WTC11 (cell line): Measurements from ENCODE around the gene RAB1B. TPM values are rescaled to one million over a fixed set of nuclear protein-coding genes. Genes with fewer than 3 reads are reported as not detected.

ENCODE experiments used
- ATAC-seq: fragments of 200-7000 bp; cut with Tn5 transposase; 2 replicates; pipeline ENCODE4 v1.10.0; 2021; ENCODE audit warnings: mild to moderate bottlenecking, moderate library complexity
- CTCF ChIA-PET: fragments of 300-600 bp; sonication (Branson Sonifier 250); formaldehyde crosslinking; loops from one replicate; lab custom pipeline; 2021; ENCODE audit warnings: antibody characterized with exemption; lab: Charles Lee
- POLR2A ChIA-PET: fragments of 350-600 bp; sonication (Branson Sonifier 250); formaldehyde crosslinking; loops from one replicate; lab custom pipeline; 2021; ENCODE audit warnings: antibody characterized with exemption; lab: Charles Lee
- DNase-seq: peaks from one replicate; pipeline ENCODE4 v3.0.0; 2021; ENCODE audit warnings: low spot score
- H3K27ac Mint-ChIP-seq: 2 replicates; pipeline ENCODE4 v1.8.0; 2021; ENCODE audit warnings: mixed read lengths
- H3K27me3 Mint-ChIP-seq: 2 replicates; pipeline ENCODE4 v1.8.0; 2021; ENCODE audit warnings: low read depth, mild to moderate bottlenecking, moderate library complexity, mixed read lengths
- H3K36me3 Mint-ChIP-seq: 2 replicates; pipeline ENCODE4 v1.8.0; 2021; ENCODE audit warnings: mixed read lengths
- H3K4me1 Mint-ChIP-seq: 2 replicates; pipeline ENCODE4 v1.8.0; 2022; ENCODE audit warnings: mixed read lengths
- H3K4me3 Mint-ChIP-seq: 2 replicates; pipeline ENCODE4 v1.8.0; 2021; ENCODE audit warnings: mild to moderate bottlenecking, moderate library complexity, mixed read lengths
- H3K9me3 Mint-ChIP-seq: 2 replicates; pipeline ENCODE4 v1.8.0; 2021; ENCODE audit warnings: mixed read lengths
- ETV6 ChIP-seq: sonication (generic); formaldehyde crosslinking; IDR thresholded peaks from 2 replicates; pipeline ENCODE4 v1.8.1; 2022; ENCODE audit warnings: mild to moderate bottlenecking, missing genetic modification reagents
- MYBL2 ChIP-seq: sonication (generic); formaldehyde crosslinking; IDR thresholded peaks from 2 replicates; pipeline ENCODE4 v1.8.1; 2023; ENCODE audit warnings: mild to moderate bottlenecking, moderate library complexity, missing genetic modification reagents
- NR2C2 ChIP-seq: sonication (generic); formaldehyde crosslinking; IDR thresholded peaks from 2 replicates; pipeline ENCODE4 v1.8.0; 2022; ENCODE audit warnings: mild to moderate bottlenecking, missing genetic modification reagents
- OVOL2 ChIP-seq: fragments of 250-450 bp; sonication (Bioruptor Pico); IDR thresholded peaks from 2 replicates; pipeline ENCODE4 v1.9.0; 2021; ENCODE audit warnings: mild to moderate bottlenecking, borderline replicate concordance
- SMAD4 ChIP-seq: sonication (generic); formaldehyde crosslinking; IDR thresholded peaks from 2 replicates; pipeline ENCODE4 v1.8.0; 2022; ENCODE audit warnings: mild to moderate bottlenecking, missing genetic modification reagents
- TP53 ChIP-seq: sonication (generic); formaldehyde crosslinking; IDR thresholded peaks from 2 replicates; pipeline ENCODE4 v1.8.1; 2023; ENCODE audit warnings: mild to moderate bottlenecking, missing genetic modification reagents
- USF2 ChIP-seq: sonication (generic); formaldehyde crosslinking; IDR thresholded peaks from 2 replicates; pipeline ENCODE4 v1.8.1; 2023; ENCODE audit warnings: mild to moderate bottlenecking, missing genetic modification reagents, moderate library complexity
- ZNF121 ChIP-seq: sonication (generic); formaldehyde crosslinking; IDR thresholded peaks from 2 replicates; pipeline ENCODE4 v1.8.0; 2023; ENCODE audit warnings: missing genetic modification reagents
- ZNF423 ChIP-seq: fragments of 250-450 bp; sonication (Bioruptor Pico); IDR thresholded peaks from 2 replicates; pipeline ENCODE4 v2.1.2; 2022; ENCODE audit warnings: mild to moderate bottlenecking, moderate library complexity
- ZNF512 ChIP-seq: sonication (generic); formaldehyde crosslinking; IDR thresholded peaks from 2 replicates; pipeline ENCODE4 v1.8.1; 2022; ENCODE audit warnings: missing genetic modification reagents, borderline replicate concordance
- ZSCAN18 ChIP-seq: fragments of 250-450 bp; sonication (Bioruptor Pico); IDR thresholded peaks from 2 replicates; pipeline ENCODE4 v2.1.2; 2022; ENCODE audit warnings: mild to moderate bottlenecking, moderate library complexity
- total RNA-seq: library from RNA; stranded (reverse); gene quantifications from 3 replicates; pipeline ENCODE4 v1.2.3, GENCODE V29; 2021
- TF ChIP-seq, protein P1 (sequence below): sonication (generic); formaldehyde crosslinking; IDR thresholded peaks from 2 replicates; pipeline ENCODE4 v1.8.1; 2023; ENCODE audit warnings: mild to moderate bottlenecking, missing genetic modification reagents
- TF ChIP-seq, protein P2 (sequence below): fragments of 250-450 bp; sonication (Bioruptor Pico); IDR thresholded peaks from 2 replicates; pipeline ENCODE4 v1.9.0; 2021; ENCODE audit warnings: mild to moderate bottlenecking
- TF ChIP-seq, protein P3 (sequence below): sonication (generic); formaldehyde crosslinking; IDR thresholded peaks from 2 replicates; pipeline ENCODE4 v1.8.1; 2023; ENCODE audit warnings: mild to moderate bottlenecking, missing genetic modification reagents
- TF ChIP-seq, protein P4 (sequence below): sonication (generic); formaldehyde crosslinking; IDR thresholded peaks from 2 replicates; pipeline ENCODE4 v1.8.1; 2022; ENCODE audit warnings: mild to moderate bottlenecking, missing genetic modification reagents, moderate library complexity, borderline replicate concordance
- TF ChIP-seq, protein P5 (sequence below): sonication (generic); formaldehyde crosslinking; IDR thresholded peaks from 2 replicates; pipeline ENCODE4 v1.8.1; 2023; ENCODE audit warnings: mild to moderate bottlenecking, moderate library complexity, missing genetic modification reagents
- TF ChIP-seq, protein P6 (sequence below): fragments of 200-600 bp; IDR thresholded peaks from 2 replicates; pipeline ENCODE4 v1.8.0; 2022; ENCODE audit warnings: antibody characterized with exemption

The RAB1B gene
- total RNA-seq, 1 experiment from 2014 or later, result 125 TPM

DNA sequence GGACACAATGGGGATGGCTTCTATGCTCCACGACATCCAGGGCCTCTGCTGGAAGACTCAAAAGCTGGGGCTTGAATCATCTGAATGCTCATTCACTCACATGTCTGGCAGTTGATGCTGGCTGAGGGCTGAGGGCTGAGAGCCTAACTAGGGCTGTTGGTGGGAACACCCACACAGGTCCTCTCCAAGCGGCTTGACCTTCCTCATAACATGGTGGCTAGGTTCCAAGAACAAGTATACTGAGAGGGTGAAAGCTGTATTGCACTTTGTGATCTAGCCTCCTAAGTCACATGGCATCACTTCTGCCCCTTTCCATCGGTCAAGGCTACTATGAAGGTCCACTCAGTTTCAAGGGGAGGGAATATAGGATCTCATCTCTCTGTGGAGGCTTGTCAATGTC is 30.7 kb downstream of the RAB1B start (continued):
- TF ChIP-seq, protein P1, sequence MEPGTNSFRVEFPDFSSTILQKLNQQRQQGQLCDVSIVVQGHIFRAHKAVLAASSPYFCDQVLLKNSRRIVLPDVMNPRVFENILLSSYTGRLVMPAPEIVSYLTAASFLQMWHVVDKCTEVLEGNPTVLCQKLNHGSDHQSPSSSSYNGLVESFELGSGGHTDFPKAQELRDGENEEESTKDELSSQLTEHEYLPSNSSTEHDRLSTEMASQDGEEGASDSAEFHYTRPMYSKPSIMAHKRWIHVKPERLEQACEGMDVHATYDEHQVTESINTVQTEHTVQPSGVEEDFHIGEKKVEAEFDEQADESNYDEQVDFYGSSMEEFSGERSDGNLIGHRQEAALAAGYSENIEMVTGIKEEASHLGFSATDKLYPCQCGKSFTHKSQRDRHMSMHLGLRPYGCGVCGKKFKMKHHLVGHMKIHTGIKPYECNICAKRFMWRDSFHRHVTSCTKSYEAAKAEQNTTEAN, result no peak
- no peak for TF ChIP-seq SMAD4 (CRISPR knock-in tag)
- no peak for TF ChIP-seq ETV6 (CRISPR knock-in tag)

- H3K27me3 Mint-ChIP-seq, result peaks cover 4% of the 10 kb centered on the region
- H3K36me3 Mint-ChIP-seq, result no peaks in the 10 kb centered on the region
- TF ChIP-seq ZNF121 (CRISPR knock-in tag) (no peak), ZNF423 (CRISPR knock-in tag) (no peak), MYBL2 (CRISPR knock-in tag) (no peak)
- TF ChIP-seq, protein P2, sequence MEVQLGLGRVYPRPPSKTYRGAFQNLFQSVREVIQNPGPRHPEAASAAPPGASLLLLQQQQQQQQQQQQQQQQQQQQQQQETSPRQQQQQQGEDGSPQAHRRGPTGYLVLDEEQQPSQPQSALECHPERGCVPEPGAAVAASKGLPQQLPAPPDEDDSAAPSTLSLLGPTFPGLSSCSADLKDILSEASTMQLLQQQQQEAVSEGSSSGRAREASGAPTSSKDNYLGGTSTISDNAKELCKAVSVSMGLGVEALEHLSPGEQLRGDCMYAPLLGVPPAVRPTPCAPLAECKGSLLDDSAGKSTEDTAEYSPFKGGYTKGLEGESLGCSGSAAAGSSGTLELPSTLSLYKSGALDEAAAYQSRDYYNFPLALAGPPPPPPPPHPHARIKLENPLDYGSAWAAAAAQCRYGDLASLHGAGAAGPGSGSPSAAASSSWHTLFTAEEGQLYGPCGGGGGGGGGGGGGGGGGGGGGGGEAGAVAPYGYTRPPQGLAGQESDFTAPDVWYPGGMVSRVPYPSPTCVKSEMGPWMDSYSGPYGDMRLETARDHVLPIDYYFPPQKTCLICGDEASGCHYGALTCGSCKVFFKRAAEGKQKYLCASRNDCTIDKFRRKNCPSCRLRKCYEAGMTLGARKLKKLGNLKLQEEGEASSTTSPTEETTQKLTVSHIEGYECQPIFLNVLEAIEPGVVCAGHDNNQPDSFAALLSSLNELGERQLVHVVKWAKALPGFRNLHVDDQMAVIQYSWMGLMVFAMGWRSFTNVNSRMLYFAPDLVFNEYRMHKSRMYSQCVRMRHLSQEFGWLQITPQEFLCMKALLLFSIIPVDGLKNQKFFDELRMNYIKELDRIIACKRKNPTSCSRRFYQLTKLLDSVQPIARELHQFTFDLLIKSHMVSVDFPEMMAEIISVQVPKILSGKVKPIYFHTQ (CRISPR knock-in tag), result no peak
- CTCF ChIA-PET, result interaction anchor here (1.0 to 7.3 kb wide), 3 partner anchors 10 to 23 kb away, joined by 3 to 79 read pairs (median 5); no protein-coding TSS in a partner anchor
- no peak overlapping the region for H3K27ac Mint-ChIP-seq
- DNase-seq (no peak), ATAC-seq (no peak)
- no peaks in the 10 kb centered on the region for H3K9me3 Mint-ChIP-seq
- no peak overlapping the region for H3K4me3 Mint-ChIP-seq
- H3K4me1 Mint-ChIP-seq, result peaks cover under 1% of the 10 kb centered on the region; the same call in 1 of the 2 replicates
- POLR2A ChIA-PET, result no interaction called here
Observed at GRCh38 chr11:66302656-66303055, 34.2 kb downstream of the RAB1B start.

- no peaks in the 10 kb centered on the region for H3K36me3 Mint-ChIP-seq
- ChIA-PET POLR2A (interaction anchor here (0.7 to 1.1 kb wide), 2 partner anchors 21 to 157 kb away, joined by 3 to 4 read pairs; partner anchors contain the start of gene YIF1A), CTCF (interaction anchor here (0.7 to 5.8 kb wide), 6 partner anchors 21 to 79 kb away, joined by 3 to 319 read pairs (median 3); partner anchors contain the start of genes RIN1 and YIF1A)
- H3K27me3 Mint-ChIP-seq, result peaks cover 4% of the 10 kb centered on the region
- no peak for DNase-seq
- H3K4me3 Mint-ChIP-seq, result no peak overlapping the region
- H3K27ac Mint-ChIP-seq, result no peak overlapping the region
- ATAC-seq, result no peak
- H3K4me1 Mint-ChIP-seq, result peaks cover 13% of the 10 kb centered on the region
- H3K9me3 Mint-ChIP-seq, result no peaks in the 10 kb centered on the region
- TF ChIP-seq ZSCAN18 (no peak), OVOL2 (CRISPR knock-in tag) (no peak), ZNF512 (CRISPR knock-in tag) (no peak), NR2C2 (CRISPR knock-in tag) (no peak), ETV6 (CRISPR knock-in tag) (no peak), USF2 (no peak), TP53 (CRISPR knock-in tag) (no peak)
- TF ChIP-seq, protein P3, sequence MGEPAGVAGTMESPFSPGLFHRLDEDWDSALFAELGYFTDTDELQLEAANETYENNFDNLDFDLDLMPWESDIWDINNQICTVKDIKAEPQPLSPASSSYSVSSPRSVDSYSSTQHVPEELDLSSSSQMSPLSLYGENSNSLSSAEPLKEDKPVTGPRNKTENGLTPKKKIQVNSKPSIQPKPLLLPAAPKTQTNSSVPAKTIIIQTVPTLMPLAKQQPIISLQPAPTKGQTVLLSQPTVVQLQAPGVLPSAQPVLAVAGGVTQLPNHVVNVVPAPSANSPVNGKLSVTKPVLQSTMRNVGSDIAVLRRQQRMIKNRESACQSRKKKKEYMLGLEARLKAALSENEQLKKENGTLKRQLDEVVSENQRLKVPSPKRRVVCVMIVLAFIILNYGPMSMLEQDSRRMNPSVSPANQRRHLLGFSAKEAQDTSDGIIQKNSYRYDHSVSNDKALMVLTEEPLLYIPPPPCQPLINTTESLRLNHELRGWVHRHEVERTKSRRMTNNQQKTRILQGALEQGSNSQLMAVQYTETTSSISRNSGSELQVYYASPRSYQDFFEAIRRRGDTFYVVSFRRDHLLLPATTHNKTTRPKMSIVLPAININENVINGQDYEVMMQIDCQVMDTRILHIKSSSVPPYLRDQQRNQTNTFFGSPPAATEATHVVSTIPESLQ, result no peak
- TF ChIP-seq, protein P4, sequence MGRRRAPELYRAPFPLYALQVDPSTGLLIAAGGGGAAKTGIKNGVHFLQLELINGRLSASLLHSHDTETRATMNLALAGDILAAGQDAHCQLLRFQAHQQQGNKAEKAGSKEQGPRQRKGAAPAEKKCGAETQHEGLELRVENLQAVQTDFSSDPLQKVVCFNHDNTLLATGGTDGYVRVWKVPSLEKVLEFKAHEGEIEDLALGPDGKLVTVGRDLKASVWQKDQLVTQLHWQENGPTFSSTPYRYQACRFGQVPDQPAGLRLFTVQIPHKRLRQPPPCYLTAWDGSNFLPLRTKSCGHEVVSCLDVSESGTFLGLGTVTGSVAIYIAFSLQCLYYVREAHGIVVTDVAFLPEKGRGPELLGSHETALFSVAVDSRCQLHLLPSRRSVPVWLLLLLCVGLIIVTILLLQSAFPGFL (CRISPR knock-in tag), result no peak
- TF ChIP-seq, protein P5, sequence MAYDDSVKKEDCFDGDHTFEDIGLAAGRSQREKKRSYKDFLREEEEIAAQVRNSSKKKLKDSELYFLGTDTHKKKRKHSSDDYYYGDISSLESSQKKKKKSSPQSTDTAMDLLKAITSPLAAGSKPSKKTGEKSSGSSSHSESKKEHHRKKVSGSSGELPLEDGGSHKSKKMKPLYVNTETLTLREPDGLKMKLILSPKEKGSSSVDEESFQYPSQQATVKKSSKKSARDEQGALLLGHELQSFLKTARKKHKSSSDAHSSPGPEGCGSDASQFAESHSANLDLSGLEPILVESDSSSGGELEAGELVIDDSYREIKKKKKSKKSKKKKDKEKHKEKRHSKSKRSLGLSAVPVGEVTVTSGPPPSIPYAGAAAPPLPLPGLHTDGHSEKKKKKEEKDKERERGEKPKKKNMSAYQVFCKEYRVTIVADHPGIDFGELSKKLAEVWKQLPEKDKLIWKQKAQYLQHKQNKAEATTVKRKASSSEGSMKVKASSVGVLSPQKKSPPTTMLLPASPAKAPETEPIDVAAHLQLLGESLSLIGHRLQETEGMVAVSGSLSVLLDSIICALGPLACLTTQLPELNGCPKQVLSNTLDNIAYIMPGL (CRISPR knock-in tag), result no peak
- TF ChIP-seq, protein P6, sequence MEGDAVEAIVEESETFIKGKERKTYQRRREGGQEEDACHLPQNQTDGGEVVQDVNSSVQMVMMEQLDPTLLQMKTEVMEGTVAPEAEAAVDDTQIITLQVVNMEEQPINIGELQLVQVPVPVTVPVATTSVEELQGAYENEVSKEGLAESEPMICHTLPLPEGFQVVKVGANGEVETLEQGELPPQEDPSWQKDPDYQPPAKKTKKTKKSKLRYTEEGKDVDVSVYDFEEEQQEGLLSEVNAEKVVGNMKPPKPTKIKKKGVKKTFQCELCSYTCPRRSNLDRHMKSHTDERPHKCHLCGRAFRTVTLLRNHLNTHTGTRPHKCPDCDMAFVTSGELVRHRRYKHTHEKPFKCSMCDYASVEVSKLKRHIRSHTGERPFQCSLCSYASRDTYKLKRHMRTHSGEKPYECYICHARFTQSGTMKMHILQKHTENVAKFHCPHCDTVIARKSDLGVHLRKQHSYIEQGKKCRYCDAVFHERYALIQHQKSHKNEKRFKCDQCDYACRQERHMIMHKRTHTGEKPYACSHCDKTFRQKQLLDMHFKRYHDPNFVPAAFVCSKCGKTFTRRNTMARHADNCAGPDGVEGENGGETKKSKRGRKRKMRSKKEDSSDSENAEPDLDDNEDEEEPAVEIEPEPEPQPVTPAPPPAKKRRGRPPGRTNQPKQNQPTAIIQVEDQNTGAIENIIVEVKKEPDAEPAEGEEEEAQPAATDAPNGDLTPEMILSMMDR, result no peak
Observed at GRCh38 chr11:66309475-66309874, 41.0 kb downstream of the RAB1B start.
